HG03097 (cell line): ENCODE results near the gene AFF3.

Experiments used
- ATAC-seq: cut with Tn5 transposase; IDR thresholded peaks from one replicate; pipeline ENCODE4 v1.9.1; 2021; ENCODE audit not compliant: unreplicated experiment, low FRiP score

AFF3 gene, protein sequence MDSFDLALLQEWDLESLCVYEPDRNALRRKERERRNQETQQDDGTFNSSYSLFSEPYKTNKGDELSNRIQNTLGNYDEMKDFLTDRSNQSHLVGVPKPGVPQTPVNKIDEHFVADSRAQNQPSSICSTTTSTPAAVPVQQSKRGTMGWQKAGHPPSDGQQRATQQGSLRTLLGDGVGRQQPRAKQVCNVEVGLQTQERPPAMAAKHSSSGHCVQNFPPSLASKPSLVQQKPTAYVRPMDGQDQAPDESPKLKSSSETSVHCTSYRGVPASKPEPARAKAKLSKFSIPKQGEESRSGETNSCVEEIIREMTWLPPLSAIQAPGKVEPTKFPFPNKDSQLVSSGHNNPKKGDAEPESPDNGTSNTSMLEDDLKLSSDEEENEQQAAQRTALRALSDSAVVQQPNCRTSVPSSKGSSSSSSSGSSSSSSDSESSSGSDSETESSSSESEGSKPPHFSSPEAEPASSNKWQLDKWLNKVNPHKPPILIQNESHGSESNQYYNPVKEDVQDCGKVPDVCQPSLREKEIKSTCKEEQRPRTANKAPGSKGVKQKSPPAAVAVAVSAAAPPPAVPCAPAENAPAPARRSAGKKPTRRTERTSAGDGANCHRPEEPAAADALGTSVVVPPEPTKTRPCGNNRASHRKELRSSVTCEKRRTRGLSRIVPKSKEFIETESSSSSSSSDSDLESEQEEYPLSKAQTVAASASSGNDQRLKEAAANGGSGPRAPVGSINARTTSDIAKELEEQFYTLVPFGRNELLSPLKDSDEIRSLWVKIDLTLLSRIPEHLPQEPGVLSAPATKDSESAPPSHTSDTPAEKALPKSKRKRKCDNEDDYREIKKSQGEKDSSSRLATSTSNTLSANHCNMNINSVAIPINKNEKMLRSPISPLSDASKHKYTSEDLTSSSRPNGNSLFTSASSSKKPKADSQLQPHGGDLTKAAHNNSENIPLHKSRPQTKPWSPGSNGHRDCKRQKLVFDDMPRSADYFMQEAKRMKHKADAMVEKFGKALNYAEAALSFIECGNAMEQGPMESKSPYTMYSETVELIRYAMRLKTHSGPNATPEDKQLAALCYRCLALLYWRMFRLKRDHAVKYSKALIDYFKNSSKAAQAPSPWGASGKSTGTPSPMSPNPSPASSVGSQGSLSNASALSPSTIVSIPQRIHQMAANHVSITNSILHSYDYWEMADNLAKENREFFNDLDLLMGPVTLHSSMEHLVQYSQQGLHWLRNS (N-terminal part only)

DNA sequence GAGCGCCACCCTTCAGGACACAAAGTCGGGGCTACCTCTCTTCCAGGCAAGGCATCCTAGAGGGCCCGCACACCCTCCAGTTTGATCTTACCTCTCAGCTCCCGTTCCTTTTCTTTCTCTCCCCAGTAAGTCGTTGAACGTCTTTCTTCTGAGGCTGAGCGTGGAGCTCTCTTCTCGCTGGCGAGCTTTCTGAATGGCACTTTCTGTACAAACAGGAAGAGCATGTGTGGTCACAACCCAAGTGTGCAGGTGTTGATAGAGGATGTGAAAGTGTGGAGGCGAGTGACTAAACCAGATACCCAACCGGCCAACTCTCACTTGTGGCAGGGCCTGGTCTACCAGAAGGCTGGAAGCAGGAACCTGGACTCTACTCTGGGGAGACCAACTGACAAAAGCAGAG lies at the start of gene AFF3:
Gene AFF3, minus strand, starts transcription at position 198 of the 400 bp plus-strand sequence. CDS start 38,136 bp downstream, outside the sequence.
- peak; percentile 94 for ATAC-seq

DNA sequence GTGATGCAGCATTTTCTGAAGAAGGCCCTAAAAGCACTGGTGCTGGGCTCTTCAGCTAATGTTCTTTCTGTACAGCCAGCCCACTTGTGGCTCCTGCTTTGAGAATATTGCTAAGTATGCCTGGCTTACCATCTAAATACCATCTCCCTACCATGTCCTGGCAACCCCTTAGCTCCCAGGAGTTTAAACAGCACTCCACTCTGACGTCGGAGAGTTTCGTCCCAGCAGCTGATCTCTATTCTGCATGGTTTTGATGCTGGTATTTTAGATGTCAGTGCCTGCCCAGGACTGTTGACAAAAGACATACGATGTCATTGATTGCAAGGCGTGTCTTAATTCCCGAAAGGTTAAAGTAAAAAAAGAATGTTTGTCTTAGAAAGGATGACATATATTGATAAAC lies 47.0 kb upstream of the AFF3 start:
- no peak for ATAC-seq

DNA sequence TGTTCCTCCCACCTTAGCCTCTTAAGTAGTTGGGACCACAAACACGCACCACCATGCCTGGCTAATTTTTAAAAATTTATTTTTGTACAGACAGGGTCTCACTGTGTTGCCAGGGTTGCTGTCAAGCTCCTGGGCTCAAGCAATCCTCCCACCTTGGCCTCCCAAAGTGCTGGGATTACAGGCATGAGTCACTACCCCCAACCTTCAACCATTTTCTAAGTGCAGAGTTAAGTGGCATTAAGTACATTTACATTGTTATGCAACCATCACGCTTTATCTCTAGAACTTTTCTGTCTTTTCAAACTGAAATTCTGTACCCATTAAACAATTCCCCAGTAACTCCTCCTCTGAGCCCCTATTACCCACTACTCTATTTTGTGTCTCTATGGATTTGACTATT lies 45.9 kb upstream of the AFF3 start:
- no peak for ATAC-seq

DNA sequence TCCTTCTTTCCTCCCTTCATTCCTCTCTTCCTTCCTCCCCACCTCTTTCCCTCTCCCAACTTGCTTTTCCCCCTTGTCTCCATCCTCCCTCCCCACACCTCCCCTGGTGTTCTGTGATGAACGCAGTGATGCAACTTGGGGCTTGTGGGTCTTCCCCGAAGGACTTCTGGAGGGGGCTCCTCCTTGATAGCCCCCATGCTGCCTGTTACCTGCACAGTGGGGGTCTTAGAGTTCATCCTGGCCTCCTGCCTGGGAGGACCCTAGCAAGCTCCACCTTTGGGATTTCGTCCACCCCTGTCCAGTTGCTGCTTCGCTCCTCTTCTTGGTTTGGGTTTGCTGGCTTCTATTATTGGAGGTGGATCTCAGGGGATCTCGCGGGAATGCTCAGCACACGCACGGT lies 43.7 kb upstream of the AFF3 start:
- ATAC-seq: no peak

DNA sequence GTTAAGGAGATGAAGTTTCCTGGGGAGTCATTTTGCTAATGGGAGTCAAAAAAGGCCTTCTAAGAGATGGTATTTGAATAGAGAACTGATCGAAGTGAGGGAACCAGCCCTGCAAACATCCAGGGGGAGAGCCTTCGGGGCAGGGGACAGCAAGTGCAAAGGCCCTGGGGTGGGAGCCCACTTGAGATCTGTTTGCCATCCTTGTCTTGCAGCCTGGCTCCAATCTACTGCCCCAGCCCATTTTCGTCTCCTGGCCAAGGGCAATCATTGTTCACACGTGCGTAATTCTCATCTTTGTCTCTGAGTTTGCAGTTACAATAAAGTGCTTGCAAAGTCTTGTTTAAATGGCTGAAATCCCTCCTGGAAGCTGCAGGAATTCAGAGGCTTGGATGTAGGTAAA lies 43.1 kb upstream of the AFF3 start:
- ATAC-seq: no peak

DNA sequence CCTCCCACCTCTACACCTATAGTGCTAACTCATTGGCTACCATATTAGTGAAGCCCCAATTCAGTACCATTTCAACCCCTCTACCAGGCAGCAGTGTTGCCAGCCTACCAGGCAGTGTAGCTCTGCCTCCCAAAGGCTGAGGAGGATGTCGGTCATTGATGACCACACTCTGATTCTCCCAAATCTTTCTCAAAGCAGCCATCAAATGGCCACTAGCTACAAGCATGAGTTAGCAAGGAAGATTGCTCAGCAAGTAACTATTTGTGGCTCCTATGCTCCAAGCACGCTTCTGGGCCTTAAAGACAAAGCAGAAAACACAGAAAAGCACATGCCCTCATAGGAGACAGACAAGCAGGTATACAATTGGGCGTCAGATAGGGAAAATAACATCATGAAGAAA lies 42.7 kb upstream of the AFF3 start:
- no peak for ATAC-seq

DNA sequence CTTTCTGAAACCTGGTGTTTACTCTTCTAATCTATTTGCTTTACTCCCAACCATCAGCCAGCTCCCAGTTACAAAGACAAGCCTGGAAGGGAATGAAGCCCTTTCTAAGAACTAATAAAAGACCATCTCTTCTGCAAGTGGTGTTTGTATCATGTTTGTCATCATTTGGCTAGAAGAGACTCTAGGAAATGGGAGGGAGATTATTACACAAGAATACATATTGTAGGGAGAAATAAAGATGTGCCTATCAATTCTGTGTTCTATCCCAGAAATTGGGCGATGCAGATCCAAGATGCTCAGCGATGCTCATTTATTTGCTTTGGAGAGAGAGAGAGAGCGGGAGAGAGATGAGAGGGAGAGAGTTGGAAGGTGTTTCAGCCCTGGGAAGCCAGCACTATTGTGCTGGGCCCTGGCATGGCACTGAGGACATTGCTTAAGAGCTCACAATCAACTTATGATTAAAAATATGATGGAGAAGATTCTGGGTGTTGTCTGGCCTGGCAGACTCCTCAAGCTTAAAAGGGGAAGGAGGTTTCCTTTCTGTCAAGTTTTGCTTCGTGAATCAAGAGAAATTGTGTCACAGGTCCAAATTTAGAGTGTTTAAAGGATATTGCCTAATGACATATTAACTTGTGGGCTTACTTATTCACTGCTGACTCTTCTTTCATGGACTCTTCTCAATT lies 41.8 kb upstream of the AFF3 start:
- no peak for ATAC-seq

DNA sequence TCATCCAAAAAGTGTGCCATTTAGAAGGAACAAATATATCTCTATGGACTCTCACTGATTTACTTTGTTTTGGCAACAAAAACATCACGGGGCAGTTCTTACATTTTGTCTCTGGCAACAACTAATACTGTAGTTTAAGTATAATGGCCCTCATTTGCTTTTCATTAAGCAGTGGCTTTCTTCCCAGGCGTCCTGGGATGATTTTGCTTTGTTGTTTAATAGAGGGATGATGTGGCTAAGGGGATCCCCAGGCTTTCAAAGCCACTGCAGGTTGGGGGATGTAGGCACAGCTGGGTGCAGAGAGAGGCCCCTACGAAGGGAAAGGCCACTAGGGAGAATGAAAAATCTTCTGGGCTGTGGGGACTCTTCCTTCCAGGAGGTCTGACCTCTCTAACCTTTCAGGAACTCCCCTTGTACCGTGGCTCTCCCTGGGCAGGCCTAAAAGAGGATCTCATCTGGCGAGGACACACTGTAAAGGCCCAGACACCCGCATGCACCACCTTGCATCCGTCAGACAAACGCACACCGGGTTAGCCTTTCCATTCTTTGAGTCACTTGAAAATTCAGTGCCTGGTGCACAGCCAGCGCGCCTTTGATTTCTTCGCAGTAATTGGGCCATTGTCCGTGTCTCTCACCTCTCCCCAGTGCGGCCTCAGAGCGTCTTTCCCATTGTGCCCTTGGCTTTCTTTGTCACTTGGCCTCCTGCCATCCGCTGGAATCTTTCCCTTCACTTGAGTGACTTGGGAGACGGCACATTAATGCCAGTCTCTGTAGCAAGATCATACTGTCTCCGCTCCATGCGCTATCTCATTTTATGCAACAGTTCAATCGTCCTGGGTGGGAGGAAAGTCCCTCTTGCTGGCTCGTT lies 40.3 kb upstream of the AFF3 start:
- ATAC-seq: no peak

DNA sequence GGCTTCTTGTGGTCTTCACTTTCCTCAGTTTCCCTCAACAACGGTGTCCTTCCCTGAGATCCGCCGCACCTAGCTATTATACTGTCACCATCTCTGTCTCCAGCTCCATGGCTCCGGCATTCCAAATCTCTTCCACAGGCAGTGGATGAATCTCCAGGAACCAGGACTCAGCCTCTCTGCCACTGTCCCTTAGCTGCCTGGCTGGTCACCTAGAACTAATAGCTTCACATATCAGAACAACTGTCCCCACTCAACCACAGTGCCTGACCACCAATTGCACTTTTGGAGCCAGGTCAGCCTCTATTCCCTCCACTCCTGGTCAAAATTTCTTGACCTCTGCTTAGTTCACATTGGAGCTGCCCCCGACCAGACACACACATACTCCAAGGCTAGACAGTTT lies 38.1 kb upstream of the AFF3 start:
- ATAC-seq: no peak

DNA sequence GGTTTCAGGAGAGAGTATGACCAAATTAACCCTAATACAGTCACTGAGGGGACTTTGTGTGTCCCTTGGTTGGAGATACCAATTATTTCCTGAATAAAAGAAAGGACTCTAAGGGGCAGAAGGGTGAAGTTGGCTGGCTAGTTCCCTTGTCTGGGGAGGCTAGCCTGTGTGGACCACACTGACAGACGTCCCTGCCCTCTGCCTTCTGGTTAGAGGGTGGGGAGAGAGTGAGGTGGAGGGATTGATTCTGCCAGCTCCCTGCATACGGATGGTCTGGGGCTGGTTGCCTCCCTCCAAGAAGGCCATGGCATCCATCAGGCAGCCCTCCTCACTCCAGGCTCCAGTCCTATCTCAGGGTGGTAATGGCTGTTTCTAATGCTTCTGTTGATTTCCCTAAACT lies 37.4 kb upstream of the AFF3 start:
- no peak for ATAC-seq

DNA sequence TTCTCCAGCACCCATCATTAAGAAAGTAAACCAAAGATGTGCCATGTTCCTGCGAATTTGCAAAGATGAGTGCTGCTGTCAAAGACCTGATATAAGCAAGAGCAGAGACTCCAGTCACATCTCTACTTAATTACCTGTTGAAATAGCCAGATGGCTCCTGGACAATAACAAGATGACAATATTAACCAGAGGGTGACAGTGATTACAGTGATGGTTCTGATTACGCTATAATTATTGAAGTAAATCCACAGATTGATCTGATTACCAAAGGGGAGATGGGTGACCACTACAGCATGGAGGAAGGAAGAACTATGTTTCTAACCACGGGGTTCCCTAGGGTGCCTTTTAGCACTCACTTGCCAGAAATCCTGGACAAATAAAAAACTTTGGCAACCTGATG lies 36.5 kb upstream of the AFF3 start:
- no peak for ATAC-seq

DNA sequence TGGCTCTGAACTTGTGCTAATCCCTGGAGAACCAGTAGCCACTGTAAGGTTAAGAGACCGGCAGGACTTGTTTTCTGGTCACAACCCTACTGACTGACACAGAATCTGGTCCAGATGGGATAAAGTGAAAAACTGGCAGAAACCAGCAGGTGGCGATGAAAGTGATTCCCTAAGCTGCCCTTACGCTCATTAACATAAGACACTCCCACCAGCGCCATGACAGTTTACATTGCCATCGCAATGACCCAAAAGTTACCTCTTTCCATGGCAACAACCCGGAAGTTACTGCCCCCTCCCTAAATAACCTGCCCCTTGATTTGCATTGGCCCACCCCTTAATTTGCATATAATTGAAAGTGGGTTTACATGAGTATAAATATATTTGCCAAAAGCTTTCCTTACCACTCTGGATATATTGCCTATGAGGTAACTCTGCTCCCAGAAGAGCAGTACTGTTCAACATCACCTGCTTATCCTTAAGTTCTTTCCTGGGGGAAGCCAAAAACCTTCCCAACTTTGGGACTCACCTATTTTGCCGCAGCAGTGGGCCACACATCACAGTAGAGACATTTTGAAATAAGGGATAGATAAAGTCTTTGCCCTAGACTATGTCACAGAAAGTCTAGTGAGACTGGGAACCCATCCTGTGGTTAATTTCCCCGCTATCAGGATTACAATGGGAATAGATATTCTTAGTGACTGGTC lies 35.8 kb upstream of the AFF3 start:
- ATAC-seq: no peak

DNA sequence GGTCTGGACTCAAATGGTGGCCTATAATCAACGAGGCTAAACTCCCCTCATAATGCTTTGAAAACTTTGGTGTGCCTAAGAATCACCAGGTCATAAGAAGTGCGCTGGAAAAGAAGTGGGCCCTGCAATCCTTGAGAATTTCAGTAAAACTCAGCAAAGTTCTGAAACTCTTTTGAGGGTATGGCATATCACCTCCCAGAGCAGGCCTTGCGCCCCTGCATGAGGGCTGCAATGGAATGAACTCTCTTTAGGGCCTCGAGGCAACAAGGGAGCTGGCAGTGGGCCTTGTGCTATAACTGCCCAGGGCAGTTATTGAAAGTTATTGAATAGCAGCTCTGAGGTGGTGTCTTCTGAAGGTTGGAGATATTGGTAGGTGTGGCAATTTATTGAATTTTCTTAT lies 34.5 kb upstream of the AFF3 start:
- ATAC-seq: no peak

DNA sequence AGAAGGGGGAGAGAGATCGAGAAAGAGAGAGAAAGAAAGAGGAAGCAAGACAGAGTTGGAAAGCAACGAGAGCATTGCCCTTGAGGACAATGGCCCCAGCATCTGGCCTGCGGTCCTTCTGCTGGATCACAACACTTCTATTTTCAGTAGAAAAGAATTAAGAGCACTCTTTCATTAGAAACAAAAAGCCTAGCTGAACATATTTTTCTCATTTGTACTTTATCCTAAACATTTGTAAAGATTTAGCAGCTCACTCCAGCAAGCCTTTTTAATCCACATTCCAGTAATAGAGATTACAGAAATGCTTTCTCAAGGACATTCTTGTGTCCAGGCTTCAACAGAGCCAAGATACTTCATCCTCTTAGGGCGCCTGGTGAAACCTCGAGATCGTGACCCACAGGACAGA lies 31.6 kb upstream of the AFF3 start:
- no peak for ATAC-seq

DNA sequence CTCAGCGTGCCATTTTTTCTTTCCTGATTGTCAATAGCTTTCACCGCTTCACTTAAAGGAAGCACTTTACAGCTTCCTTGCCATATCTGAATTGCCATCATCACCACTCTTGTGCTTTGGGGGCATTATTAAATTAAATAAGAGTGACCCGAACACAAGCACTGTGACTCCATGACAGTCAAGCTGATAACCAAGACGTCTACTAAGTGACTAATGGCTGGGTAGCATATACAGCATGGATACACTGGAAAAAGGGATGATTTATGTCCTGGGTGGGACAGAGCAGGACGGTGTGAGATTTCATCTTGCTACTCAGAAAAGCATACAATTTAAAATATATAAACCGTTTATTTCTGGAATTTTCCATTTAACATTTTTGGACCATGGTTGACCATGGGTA lies 24.3 kb upstream of the AFF3 start:
- ATAC-seq: no peak

DNA sequence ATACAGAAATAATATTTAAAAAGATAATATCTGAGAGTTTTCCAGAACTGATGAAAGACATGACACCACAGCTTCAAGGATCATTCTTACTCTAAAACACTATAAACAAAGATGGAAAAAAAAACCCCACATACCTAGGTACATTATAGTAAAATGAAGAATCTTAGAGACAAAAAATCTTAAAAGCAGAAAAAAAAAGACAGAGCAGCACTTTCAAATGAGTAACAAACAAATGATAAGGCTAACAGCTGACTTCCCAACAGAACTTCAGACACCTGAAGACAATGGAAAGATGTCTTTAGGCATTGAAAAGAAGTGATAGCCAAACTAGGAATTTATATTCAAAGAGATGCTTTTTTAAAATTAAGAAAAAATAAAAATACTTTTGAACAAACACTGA lies 21.2 kb upstream of the AFF3 start:
- ATAC-seq: no peak

DNA sequence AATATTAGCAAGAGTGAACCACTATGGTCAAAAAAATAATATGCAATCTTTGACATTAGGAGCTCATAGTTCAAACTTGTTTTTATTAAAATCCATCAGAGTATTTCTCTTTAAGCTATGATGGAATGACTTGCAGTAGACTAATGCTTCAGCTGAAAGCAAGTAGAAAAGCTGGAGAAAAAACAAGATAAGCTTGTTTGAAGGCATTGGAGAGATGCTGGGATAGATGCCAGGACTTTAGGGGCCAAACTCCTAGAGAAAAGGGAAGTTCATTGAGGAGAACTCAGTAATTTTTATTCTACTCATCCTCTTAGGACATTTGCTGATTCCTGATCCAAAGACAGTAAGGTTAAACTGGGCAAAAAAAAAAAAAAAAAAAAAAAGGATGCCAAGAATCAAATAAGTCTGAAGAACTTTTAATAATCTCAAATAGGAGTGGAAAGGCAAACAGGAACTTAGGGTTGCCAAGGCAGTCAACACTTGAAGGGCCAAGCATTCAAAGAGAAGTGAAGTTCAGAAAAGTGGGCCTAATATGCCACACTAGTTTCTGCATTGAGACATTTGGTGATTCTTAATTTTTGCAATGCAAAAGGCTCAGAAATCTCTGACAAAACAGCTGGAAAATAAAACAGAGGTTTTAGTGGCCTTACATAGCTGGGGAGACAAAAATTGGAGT lies 19.7 kb upstream of the AFF3 start:
- ATAC-seq: no peak

DNA sequence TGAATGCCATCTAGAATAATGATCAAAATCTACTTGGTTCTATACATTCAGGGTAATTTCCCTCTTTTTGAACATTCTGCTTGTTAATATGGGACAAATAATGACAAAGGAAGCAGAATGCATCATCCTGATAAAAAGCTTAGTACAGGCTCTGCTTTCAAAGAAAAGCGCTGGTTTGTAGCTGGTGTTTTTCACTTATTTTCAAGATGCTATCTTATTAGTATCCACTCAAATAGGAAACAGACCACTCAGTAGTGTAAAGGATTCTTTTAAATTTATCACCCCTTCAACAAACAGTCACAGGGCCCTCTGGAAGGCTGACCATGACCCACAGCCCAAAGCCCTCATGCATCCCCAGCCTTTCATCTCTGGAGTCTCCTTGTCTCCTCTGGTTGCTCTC lies 18.0 kb upstream of the AFF3 start:
- ATAC-seq: no peak
